WI38 (cell line): Measurements from ENCODE around the gene EPB41L3.

ENCODE experiments used
- H3K4me3 ChIP-seq: 2 replicates; pipeline ENCODE4 v1.5.1; 2011; ENCODE audit warnings: low read depth, mild to moderate bottlenecking, control low read depth, low read length
- TF ChIP-seq, protein P1 (sequence below): IDR thresholded peaks from 2 replicates; pipeline ENCODE4 v1.5.1; 2012; ENCODE audit warnings: low read depth, mild to moderate bottlenecking, control low read depth, low read length

EPB41L3 gene

GRCh38 chr18:5543036-5543680, 639 bp downstream of the EPB41L3 start:
- TF ChIP-seq, protein P1, sequence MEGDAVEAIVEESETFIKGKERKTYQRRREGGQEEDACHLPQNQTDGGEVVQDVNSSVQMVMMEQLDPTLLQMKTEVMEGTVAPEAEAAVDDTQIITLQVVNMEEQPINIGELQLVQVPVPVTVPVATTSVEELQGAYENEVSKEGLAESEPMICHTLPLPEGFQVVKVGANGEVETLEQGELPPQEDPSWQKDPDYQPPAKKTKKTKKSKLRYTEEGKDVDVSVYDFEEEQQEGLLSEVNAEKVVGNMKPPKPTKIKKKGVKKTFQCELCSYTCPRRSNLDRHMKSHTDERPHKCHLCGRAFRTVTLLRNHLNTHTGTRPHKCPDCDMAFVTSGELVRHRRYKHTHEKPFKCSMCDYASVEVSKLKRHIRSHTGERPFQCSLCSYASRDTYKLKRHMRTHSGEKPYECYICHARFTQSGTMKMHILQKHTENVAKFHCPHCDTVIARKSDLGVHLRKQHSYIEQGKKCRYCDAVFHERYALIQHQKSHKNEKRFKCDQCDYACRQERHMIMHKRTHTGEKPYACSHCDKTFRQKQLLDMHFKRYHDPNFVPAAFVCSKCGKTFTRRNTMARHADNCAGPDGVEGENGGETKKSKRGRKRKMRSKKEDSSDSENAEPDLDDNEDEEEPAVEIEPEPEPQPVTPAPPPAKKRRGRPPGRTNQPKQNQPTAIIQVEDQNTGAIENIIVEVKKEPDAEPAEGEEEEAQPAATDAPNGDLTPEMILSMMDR = no peak
- H3K4me3 ChIP-seq = peak overlapping the region; percentile 75

GRCh38 chr18:5542515-5543035, 1.2 kb downstream of the EPB41L3 start:
- TF ChIP-seq, protein P1 = no peak
- peak overlapping the region; percentile 75 for H3K4me3 ChIP-seq

DNA sequence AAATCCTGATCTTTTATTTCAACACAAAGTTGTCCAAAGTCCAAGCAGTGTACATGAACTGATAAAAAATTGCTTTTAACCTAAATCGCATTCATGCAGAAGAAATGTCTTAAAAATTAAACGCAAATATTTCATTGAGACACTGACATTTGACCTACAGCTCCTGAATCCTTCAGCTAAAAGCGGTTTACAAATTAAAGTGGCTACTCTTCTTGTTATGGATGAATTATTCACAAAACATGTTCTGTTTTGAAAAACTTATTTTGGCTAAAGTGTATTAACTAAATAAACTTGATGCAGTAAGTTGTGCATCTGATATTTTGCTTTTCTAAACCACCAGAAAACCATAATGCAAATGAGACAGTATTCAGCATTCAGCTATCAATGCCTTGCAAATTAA, 2.2 kb downstream of the EPB41L3 start:
- TF ChIP-seq, protein P1 = no peak
- H3K4me3 ChIP-seq = no peak overlapping the region

GRCh38 chr18:5539391-5539790, 4.4 kb downstream of the EPB41L3 start:
- TF ChIP-seq, protein P1 = no peak
- H3K4me3 ChIP-seq = no peak overlapping the region

DNA sequence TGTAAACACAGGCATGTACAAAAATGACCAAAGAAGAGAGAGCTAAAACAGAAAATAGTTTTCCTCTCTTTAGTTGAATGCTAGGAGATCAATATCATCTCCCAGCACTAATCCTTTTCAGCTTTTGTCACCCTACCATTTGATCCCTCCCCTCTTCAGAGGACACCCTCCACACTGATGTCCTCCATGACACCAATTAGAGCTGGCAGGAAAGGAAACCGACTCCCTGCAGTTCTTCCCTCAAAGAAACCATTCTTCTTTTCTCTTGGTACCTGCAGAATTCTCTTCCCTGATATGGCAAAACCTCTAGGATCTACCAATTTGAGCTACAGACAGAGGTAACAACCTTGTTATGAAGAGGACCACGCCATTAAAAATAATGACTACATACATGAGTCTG, 5.3 kb downstream of the EPB41L3 start:
- no peak overlapping the region for H3K4me3 ChIP-seq
- TF ChIP-seq, protein P1 = no peak

DNA sequence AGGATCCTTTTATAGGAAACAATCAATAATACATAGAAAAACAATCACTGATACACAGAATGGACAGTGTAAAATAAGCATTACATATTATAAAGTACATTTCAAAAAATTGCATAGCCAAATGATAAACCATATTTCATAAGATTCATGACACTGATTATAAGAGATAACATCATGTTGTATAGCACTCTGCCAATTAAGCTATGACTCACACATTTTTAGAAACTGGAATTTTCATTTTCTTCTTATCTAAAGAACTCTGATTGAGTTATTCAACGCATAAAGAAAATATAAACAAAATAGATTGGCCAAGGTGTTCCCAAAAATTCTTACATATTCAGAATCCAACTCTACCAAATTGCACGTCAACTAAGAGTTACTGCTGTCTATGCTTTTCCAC, 5.9 kb downstream of the EPB41L3 start:
- TF ChIP-seq, protein P1 = no peak
- no peak overlapping the region for H3K4me3 ChIP-seq

GRCh38 chr18:5534845-5535244, 9.0 kb downstream of the EPB41L3 start:
- H3K4me3 ChIP-seq = no peak overlapping the region
- TF ChIP-seq, protein P1 = no peak
